NB4 (cell line): ENCODE data around the gene CEMIP.

ENCODE experiments used
- DNase-seq: peaks from one replicate; pipeline ENCODE4 v3.0.0; 2010; ENCODE audit warnings: low read depth
- H3K4me3 ChIP-seq: one replicate; pipeline ENCODE4 v1.5.1; 2011; ENCODE audit warnings: mild to moderate bottlenecking, low read depth, low read length, moderate library complexity
- MYC ChIP-seq: IDR thresholded peaks from 2 replicates; pipeline ENCODE4 v1.6.1; 2011; ENCODE audit warnings: low read depth, low read length
- POLR2A ChIP-seq: IDR thresholded peaks from 2 replicates; pipeline ENCODE4 v1.6.1; 2011; ENCODE audit warnings: mild to moderate bottlenecking; ENCODE audit not compliant: insufficient read length; ENCODE audit errors: extremely low read depth
- TF ChIP-seq, protein P1 (sequence below): IDR thresholded peaks from 2 replicates; pipeline ENCODE4 v1.6.1; 2011; ENCODE audit warnings: low read depth, low read length
- TF ChIP-seq, protein P2 (sequence below): IDR thresholded peaks from one replicate; pipeline ENCODE4 v1.5.1; 2012; ENCODE audit warnings: low read depth, low read length

CEMIP gene

GRCh38 chr15:80926126-80926525 lies 147.0 kb downstream of the CEMIP start:
- no peak for TF ChIP-seq POLR2A
- no peak for TF ChIP-seq MYC
- TF ChIP-seq, protein P1, sequence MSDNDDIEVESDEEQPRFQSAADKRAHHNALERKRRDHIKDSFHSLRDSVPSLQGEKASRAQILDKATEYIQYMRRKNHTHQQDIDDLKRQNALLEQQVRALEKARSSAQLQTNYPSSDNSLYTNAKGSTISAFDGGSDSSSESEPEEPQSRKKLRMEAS = no peak
- TF ChIP-seq, protein P2, sequence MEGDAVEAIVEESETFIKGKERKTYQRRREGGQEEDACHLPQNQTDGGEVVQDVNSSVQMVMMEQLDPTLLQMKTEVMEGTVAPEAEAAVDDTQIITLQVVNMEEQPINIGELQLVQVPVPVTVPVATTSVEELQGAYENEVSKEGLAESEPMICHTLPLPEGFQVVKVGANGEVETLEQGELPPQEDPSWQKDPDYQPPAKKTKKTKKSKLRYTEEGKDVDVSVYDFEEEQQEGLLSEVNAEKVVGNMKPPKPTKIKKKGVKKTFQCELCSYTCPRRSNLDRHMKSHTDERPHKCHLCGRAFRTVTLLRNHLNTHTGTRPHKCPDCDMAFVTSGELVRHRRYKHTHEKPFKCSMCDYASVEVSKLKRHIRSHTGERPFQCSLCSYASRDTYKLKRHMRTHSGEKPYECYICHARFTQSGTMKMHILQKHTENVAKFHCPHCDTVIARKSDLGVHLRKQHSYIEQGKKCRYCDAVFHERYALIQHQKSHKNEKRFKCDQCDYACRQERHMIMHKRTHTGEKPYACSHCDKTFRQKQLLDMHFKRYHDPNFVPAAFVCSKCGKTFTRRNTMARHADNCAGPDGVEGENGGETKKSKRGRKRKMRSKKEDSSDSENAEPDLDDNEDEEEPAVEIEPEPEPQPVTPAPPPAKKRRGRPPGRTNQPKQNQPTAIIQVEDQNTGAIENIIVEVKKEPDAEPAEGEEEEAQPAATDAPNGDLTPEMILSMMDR = no peak
- DNase-seq = no peak
- H3K4me3 ChIP-seq = no peak overlapping the region

DNA sequence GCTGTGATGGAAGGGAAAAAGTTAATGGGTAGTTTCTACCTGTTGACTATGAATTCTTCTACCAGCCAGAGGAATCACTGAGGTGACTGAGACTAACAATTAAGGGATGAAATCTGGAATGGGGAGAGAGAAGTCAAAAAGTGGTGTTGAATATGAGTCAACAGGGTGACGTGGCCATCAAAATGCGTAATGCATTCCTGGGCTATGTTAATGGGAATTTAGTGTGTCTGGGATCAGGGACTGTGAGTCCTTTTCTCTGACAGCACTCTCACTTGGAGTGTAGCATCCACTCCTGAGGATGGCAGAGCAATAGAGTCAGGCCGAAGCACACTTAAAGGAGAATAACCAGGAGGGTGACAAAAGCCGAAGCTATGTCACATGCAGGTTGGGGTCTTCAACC lies 150.1 kb downstream of the CEMIP start:
- no peak for TF ChIP-seq POLR2A
- TF ChIP-seq, protein P2 = no peak
- no peak for TF ChIP-seq MYC
- TF ChIP-seq, protein P1 = no peak
- no peak for DNase-seq
- H3K4me3 ChIP-seq = no peak overlapping the region

DNA sequence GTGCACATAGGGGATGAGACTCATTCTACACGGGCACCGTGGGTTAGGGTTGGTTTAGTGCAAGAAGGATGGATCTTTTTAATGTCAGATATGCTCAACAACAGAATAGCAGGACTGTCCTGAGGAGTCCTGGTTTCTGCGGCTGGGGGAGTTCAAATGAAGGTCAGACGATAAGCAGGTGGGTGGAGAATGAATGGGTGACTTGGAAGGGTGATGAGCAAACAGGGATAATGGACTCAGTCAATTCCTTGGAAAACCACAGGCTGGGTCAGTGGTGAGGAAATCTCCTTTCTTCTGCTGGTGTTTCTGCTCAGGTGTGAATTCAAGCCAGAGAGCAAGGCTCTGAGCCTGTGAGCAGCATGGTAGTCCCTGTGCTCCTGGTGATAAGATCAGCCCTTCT lies 150.5 kb downstream of the CEMIP start:
- TF ChIP-seq, protein P1 = no peak
- TF ChIP-seq, protein P2 = no peak
- TF ChIP-seq MYC (no peak), POLR2A (no peak)
- H3K4me3 ChIP-seq = no peak overlapping the region
- no peak for DNase-seq

DNA sequence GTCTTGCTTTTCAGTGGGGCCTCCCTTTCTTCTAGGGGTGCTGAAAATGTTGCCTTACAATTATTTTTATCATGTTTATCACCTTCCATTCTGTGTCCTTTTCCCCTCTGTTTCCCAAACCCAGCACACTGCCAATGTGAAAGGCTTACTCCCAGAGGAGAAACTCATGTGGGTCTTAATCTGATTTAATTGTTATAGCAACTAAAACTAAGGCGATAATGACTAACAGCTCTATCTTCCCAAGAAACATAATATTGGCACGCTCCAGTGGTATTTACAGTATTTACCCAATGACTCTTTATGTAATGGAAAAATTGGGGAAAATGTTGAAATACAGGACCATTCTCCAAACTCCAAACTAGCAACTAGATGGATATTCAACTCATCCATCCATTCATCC lies 152.0 kb downstream of the CEMIP start:
- no peak for DNase-seq
- TF ChIP-seq, protein P1 = no peak
- H3K4me3 ChIP-seq = no peak overlapping the region

DNA sequence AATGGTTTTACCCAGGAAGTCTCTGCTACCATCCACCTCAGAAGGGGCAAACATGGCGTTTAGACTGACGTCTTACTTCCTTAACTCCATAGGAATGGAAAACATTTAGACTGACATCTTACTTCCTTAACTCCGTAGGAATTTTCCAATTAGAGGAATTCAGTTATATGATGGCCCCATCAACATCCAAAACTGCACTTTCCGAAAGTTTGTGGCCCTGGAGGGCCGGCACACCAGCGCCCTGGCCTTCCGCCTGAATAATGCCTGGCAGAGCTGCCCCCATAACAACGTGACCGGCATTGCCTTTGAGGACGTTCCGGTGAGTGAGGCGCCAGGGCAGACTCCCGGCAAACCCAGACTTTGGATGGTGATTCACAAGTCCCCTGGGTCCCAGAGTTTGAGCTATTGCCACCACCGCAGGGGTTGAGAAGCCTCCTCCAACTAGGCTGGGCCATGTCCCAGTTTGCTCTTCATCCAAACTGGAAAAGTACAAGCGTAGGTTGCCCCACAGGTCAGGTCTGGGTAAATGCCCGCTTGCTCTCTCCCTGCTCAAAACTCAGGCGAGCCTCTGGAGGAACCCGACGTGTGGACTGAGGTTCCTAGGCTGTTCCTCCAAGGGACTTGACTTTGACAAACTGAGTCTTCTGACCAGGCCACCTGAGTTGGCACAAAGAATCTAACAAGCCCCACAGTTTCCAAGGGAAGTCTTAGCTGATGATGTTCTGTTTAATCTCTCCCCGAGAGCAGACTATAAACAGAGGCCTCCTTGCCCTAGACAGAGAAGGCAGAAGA lies 152.7 kb downstream of the CEMIP start:
- TF ChIP-seq, protein P2 = no peak
- no peak for TF ChIP-seq POLR2A
- no peak for TF ChIP-seq MYC
- TF ChIP-seq, protein P1 = no peak
- H3K4me3 ChIP-seq = no peak overlapping the region

GRCh38 chr15:80932513-80932815 lies 153.3 kb downstream of the CEMIP start:
- no peak for DNase-seq
- TF ChIP-seq MYC (no peak), POLR2A (no peak)
- TF ChIP-seq, protein P2 = no peak
- TF ChIP-seq, protein P1 = no peak
- H3K4me3 ChIP-seq = no peak overlapping the region

More for the DNA sequence above, 152.7 kb downstream of the CEMIP start:
- no peak for DNase-seq
